Upper lobe of left lung (tissue), 4 donors: ENCODE data around the gene CHMP6.

Experiments
- CTCF ChIP-seq, 6 experiments: fragments of 450-650 bp in 4 of 6; fragments of 200-600 bp in 2 of 6; sonication (generic) in 2 of 6; IDR thresholded peaks; one replicate each; pipeline ENCODE4 v1.5.1; 2016 to 2019; ENCODE audit warnings: antibody characterized with exemption in 6 of 6
- EP300 ChIP-seq, 4 donors: sonication (generic); formaldehyde crosslinking; IDR thresholded peaks; one replicate each; pipeline ENCODE4 v1.5.1; 2017; ENCODE audit warnings: antibody characterized with exemption in 4 of 4, control low read depth in 2 of 4
- POLR2A ChIP-seq, 4 donors: fragments of 450-650 bp; IDR thresholded peaks; one replicate each; pipeline ENCODE4 v1.5.1; 2016 to 2017; ENCODE audit warnings: antibody characterized with exemption in 4 of 4, mild to moderate bottlenecking in 2 of 4
- POLR2AphosphoS5 ChIP-seq, 2 donors: sonication (generic); formaldehyde crosslinking; IDR thresholded peaks; one replicate each; pipeline ENCODE4 v1.5.1; 2017; ENCODE audit warnings: antibody characterized with exemption in 2 of 2

GRCh38 chr17:80947200-80947940, 44.3 kb upstream of the CHMP6 start:
- TF ChIP-seq CTCF (IDR thresholded peaks at IDR 0.05) (no peak), EP300 (IDR thresholded peaks at IDR 0.05) (no peak), POLR2A (IDR thresholded peaks at IDR 0.05) (no peak), POLR2AphosphoS5 (IDR thresholded peaks at IDR 0.05) (no peak)
